ENCODE measurements around the gene LAMP5.

DNA sequence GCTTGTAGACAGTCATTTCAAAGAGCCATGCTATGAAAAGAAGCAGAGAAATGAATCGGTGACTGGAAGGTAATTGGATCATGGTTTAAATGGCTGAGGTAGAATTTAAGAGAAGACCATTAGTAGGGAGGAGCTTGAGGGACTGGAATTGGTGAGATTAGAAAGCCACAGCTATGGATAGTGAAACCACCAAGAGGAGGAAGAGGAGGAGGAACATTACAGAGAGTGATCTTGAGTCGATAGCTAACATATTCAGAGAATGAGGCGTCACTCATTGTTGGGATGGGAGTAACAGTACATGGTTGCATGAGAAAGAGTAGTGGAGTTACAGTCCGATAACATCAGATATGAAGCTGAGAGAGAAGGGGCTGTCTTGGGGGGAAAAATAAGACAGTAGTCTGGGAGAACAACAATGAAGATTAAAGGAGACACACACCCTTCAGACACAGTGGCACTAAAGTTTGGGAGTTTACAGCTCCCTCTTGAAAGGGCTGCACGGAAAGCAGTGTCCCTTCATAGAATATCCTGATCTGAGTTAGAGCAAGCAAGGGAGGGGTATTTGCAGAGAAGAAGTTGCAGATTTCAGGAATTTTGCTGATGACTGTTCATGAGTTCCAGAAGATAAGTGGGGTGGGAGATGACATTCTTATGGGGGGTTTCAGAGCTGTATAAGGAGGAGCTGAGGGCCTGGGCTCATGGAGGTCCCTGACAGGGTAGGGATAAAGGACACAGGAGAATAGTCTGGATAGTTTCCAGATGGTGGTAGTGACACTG lies 15.1 kb upstream of the LAMP5 start:
- TF ChIP-seq, protein P1, sequence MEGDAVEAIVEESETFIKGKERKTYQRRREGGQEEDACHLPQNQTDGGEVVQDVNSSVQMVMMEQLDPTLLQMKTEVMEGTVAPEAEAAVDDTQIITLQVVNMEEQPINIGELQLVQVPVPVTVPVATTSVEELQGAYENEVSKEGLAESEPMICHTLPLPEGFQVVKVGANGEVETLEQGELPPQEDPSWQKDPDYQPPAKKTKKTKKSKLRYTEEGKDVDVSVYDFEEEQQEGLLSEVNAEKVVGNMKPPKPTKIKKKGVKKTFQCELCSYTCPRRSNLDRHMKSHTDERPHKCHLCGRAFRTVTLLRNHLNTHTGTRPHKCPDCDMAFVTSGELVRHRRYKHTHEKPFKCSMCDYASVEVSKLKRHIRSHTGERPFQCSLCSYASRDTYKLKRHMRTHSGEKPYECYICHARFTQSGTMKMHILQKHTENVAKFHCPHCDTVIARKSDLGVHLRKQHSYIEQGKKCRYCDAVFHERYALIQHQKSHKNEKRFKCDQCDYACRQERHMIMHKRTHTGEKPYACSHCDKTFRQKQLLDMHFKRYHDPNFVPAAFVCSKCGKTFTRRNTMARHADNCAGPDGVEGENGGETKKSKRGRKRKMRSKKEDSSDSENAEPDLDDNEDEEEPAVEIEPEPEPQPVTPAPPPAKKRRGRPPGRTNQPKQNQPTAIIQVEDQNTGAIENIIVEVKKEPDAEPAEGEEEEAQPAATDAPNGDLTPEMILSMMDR (IDR thresholded peaks at IDR 0.05), result no peak
- TF ChIP-seq EP300 (IDR thresholded peaks at IDR 0.05), result no peak

All from upper lobe of left lung (tissue), 4 donors.